Thoracic aorta (tissue), 2 donors: Measurements from ENCODE around the gene HS3ST3A1. TPM values are rescaled to one million over a fixed set of nuclear protein-coding genes. Genes with fewer than 3 reads are reported as not detected.

Experiments
- ATAC-seq: fragments of 150-250 bp; one replicate; pipeline ENCODE4 v1.8.0; 2017; ENCODE audit warnings: low read depth; ENCODE audit not compliant: insufficient number of reproducible peaks, low FRiP score
- DNase-seq: peaks from one replicate; pipeline ENCODE4 v3.0.0-alpha.2; 2020; ENCODE audit warnings: low spot score
- H3K27ac ChIP-seq, 2 donors: fragments of 200-600 bp; sonication (generic); 1 replicate in 1 of 2; 2 replicates in 1 of 2; pipeline ENCODE4 v1.5.1; 2016; ENCODE audit warnings: mild to moderate bottlenecking in 2 of 2, moderate library complexity in 2 of 2
- H3K27me3 ChIP-seq: fragments of 200-600 bp; sonication (generic); replicated peaks from 2 replicates; pipeline ENCODE4 v1.6.0; 2016; ENCODE audit warnings: mild to moderate bottlenecking; ENCODE audit not compliant: insufficient read depth
- H3K36me3 ChIP-seq: fragments of 200-600 bp; sonication (generic); one replicate; pipeline ENCODE4 v1.5.1; 2016
- H3K4me1 ChIP-seq, 2 donors: fragments of 200-600 bp; sonication (generic); 1 replicate in 1 of 2; 2 replicates in 1 of 2; pipeline versions ENCODE4 v1.5.1 to v1.6.0; 2016; ENCODE audit warnings: low read depth in 2 of 2, mild to moderate bottlenecking in 1 of 2; ENCODE audit not compliant: control insufficient read depth in 1 of 2
- H3K4me3 ChIP-seq: fragments of 200-600 bp; sonication (generic); 2 replicates; pipeline ENCODE4 v1.5.1; 2016; ENCODE audit warnings: mild to moderate bottlenecking
- H3K9me3 ChIP-seq: fragments of 200-600 bp; sonication (generic); 2 replicates; pipeline ENCODE4 v1.5.1; 2016
- total RNA-seq, 2 donors: library from RNA; depleted of rRNA; stranded (reverse); fragments of >200 nt; gene quantifications; one replicate each; pipeline versions ENCODE4 v1.1.0 to v1.2.3, GENCODE V29; 2016
- TF ChIP-seq, protein P1 (sequence below): fragments of 200-600 bp; sonication (generic); IDR thresholded peaks from one replicate; pipeline ENCODE4 v1.5.1; 2019; ENCODE audit warnings: antibody characterized with exemption

Gene HS3ST3A1
- total RNA-seq, 2 donors from 2014 or later: 1.5 to 5.4 TPM

DNA sequence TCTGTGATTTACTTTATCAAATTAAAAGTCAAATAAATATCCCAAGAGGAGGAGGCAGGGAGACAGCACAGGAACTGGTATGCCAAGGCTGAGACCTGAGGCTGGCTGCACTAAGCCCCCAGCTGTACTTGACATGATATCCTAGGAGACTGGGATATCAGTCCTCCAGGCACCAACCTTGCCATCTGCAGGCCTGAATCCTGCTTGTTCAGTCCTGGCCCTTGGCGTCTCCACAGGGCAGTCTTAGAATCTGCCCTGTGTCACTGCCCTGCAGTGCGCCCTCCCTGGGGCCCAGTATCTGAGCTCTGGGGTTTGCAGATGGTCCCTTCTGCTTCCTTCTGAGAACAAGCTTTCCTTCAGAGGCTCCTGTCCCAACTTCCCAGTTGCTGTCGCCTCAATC is 75.9 kb downstream of the HS3ST3A1 start:
- TF ChIP-seq, protein P1, sequence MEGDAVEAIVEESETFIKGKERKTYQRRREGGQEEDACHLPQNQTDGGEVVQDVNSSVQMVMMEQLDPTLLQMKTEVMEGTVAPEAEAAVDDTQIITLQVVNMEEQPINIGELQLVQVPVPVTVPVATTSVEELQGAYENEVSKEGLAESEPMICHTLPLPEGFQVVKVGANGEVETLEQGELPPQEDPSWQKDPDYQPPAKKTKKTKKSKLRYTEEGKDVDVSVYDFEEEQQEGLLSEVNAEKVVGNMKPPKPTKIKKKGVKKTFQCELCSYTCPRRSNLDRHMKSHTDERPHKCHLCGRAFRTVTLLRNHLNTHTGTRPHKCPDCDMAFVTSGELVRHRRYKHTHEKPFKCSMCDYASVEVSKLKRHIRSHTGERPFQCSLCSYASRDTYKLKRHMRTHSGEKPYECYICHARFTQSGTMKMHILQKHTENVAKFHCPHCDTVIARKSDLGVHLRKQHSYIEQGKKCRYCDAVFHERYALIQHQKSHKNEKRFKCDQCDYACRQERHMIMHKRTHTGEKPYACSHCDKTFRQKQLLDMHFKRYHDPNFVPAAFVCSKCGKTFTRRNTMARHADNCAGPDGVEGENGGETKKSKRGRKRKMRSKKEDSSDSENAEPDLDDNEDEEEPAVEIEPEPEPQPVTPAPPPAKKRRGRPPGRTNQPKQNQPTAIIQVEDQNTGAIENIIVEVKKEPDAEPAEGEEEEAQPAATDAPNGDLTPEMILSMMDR: no peak
- H3K36me3 ChIP-seq: no peaks in the 10 kb centered on the region
- no peak overlapping the region for H3K4me3 ChIP-seq
- H3K4me1 ChIP-seq: no peaks in the 10 kb centered on the region
- DNase-seq (no peak), ATAC-seq (no peak)
- H3K27ac ChIP-seq: no peak overlapping the region
- no peaks in the 10 kb centered on the region for H3K27me3 ChIP-seq
- no peaks in the 10 kb centered on the region for H3K9me3 ChIP-seq

DNA sequence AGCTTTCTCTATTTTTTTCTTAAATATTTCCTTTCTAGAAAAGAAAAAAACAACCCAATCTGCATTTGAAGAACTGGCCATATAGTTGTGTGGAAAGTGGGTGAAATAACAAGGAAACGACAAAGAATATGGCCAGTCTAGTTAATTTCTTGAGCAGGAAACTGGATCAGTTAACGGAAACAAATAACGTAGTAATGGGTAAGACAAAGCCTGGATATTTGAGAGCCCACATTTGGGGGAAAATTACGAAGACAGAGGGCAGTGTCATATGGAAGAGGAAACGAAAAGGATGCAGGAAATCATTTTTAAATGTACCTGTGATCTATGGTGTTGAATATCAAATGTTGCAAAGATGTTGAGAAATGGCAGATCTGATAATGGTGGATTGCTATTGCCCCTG is 78.6 kb downstream of the HS3ST3A1 start:
- TF ChIP-seq, protein P1: no peak
- Histone ChIP-seq H3K4me3 (no peak overlapping the region), H3K36me3 (no peaks in the 10 kb centered on the region), H3K27me3 (no peaks in the 10 kb centered on the region), H3K4me1 (no peaks in the 10 kb centered on the region), H3K9me3 (no peaks in the 10 kb centered on the region), H3K27ac (no peak overlapping the region)
- ATAC-seq: no peak
- DNase-seq: no peak

DNA sequence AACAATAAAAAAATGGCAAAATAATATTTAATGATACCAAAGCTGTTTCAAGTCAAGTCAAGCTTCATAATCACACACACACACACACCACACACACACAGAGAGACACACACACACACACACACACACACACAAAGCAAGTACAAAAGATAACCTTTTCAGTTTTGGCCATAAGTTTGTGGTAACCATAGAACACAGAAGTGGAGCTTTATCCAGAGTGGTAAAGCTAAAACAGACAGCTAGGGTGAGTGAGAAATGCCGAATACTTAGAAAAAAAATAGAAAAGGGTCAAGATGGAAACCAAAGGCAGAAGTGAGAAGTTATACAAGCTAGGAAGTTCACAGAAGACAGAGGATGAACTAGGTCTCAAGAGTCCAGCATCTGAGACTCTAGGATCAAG is 79.0 kb downstream of the HS3ST3A1 start:
- TF ChIP-seq, protein P1: no peak
- no peak overlapping the region for H3K4me3 ChIP-seq
- H3K27ac ChIP-seq: no peak overlapping the region
- no peaks in the 10 kb centered on the region for H3K4me1 ChIP-seq
- H3K36me3 ChIP-seq: no peaks in the 10 kb centered on the region
- H3K9me3 ChIP-seq: no peaks in the 10 kb centered on the region
- no peak for DNase-seq
- no peak for ATAC-seq
- no peaks in the 10 kb centered on the region for H3K27me3 ChIP-seq

DNA sequence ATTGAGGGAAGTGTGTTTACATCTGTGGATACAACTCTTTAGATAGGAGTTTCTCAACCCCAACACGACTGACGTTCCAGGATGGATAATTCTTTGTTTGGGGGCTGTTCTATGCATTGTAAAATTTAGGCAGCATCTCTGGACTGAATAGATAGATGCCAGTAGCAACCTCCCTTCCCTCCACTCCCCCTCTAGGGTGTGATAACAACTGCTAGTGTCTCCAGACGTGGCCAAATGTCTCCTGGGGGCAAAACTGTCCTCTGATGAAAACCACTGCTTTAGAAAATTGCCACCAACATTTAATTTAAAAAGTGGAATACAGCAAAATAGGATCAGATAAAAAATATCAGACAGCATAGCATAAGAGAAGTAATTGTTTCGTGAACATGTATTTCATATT is 79.9 kb downstream of the HS3ST3A1 start:
- Histone ChIP-seq H3K4me3 (no peak overlapping the region), H3K27ac (no peak overlapping the region), H3K9me3 (no peaks in the 10 kb centered on the region), H3K27me3 (no peaks in the 10 kb centered on the region), H3K36me3 (no peaks in the 10 kb centered on the region), H3K4me1 (no peaks in the 10 kb centered on the region)
- DNase-seq (no peak), ATAC-seq (no peak)
- TF ChIP-seq, protein P1: no peak

DNA sequence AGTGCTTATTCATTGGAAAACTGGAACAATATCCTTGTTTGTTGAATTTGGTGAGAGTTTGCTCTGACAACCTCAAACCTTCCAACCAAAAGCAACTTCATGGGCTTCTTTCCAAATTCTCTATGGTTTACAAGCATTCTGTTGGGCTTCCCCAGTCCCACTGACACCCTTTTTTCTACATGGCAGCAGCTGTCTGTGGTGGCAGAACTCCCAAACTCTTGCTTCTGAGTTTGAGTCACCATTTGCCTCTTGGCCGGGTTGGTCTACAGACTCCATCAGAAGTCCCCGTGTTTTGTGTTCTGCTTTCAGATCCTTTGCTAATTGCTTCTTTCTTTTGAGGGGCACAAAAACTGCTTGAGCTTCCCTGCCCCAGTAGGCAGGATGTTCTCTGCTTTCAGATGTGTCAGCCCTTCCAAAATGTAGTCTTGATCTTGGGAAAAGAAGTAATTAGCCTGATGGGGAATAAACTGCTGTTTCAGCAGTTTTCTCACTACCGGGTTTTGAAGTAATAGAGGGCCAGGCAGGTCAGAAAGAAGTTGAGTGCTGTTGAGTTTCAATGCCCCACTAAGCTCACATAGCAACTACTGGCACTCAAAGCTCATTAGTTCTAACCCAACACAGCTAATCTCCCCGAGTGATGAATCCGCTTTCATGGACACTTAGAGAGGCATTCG is 80.7 kb downstream of the HS3ST3A1 start:
- Histone ChIP-seq H3K9me3 (no peaks in the 10 kb centered on the region), H3K4me1 (no peaks in the 10 kb centered on the region), H3K4me3 (no peak overlapping the region), H3K27me3 (no peaks in the 10 kb centered on the region), H3K27ac (no peak overlapping the region), H3K36me3 (no peaks in the 10 kb centered on the region)
- TF ChIP-seq, protein P1: no peak
- DNase-seq (no peak), ATAC-seq (no peak)
